Endometrial microvascular endothelial cells (primary cell): ENCODE results near the gene CXCL14. TPM values are rescaled to one million over a fixed set of nuclear protein-coding genes. Genes with fewer than 3 reads are reported as not detected.

Experiments used
- in situ Hi-C: cut with HindIII; loops from 2 replicates; pipeline ENCODE4 v1.10.0; 2017; ENCODE audit warnings: low sequenced_read_pairs, low pct_unique_long_range_greater_than_20kb; ENCODE audit errors: inconsistent ontology term
- total RNA-seq: library from RNA; depleted of rRNA; stranded (reverse); fragments of >200 nt; gene quantifications from one replicate; pipeline ENCODE4 v1.2.3, GENCODE V29; 2015; ENCODE audit errors: inconsistent ontology term

The CXCL14 gene, protein sequence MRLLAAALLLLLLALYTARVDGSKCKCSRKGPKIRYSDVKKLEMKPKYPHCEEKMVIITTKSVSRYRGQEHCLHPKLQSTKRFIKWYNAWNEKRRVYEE
- total RNA-seq: not detected

DNA sequence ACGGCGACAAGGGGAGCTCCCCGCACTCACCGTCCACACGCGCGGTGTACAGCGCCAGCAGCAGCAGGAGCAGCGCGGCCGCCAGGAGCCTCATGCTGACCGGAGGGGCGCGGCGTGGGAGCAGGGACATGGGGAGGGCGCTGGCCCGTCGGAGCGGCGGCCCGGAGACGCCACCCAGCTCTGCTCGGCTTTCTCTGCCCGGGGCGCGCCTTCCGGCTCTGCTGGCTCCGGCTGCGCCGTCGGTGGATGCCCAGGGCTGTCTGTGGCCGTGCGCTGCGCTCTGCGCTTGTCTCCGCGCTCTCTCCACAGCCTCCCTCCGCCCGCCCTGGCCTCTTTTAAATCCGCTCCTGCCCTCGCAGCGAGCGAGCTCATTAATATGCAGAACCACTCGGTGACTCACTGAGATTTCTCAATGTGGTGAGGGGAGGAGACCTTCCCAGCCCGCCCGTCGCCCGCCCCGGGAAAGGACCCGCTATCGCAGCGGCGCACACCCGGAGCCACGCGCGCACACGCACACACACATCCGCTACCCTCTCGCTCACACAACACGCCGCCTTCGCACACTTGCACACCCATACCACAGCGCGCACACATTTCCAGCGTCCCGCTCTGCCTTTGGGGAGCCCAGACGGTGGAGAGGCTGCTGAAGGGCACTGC lies at the start of gene CXCL14:
Gene CXCL14 (minus strand): TSS at position 307 of the 657 bp plus-strand sequence. CDS start 213 bp downstream, at position 94.
- in situ Hi-C loops: no loop called here

DNA sequence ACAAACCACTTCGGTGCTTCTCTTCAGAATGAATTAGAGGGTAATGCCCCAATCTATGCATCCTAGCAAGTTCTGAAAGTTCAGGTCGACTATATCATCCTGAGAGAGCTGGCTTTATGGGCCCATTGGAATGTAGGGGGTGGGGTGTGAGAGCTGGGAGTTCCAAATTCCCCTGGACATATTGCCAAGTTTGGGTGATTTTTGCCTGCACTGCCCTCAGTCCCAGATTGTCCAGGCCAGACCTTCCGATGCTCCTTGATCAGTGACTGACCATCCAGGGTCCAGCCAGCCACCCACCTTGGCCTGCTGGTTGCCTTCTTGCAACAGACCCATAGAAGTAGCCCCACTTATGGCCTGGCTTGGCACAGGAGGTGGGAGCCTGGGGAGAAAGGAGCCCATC lies 47.8 kb upstream of the CXCL14 start:
- in situ Hi-C loops: no loop called here

DNA sequence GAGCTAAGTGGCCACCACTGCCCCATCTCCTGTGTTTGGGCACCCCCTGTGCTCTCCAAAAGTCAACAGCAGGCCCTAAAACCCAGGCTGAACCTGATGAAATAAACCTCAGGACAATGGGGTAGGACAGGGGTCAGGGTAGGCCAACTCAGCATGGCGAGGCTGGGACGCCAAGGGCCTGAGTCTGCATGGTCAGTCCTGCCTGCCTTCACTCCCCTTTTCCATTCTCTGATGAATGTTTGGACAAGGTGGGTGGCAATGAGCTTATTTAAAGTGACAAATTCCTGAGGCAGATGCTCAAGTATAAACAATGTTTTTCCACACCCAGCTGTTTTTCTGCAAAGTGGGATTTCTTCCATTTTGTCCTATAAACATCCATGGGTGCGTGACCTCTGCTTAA lies 47.2 kb upstream of the CXCL14 start:
- in situ Hi-C loops: no loop called here

DNA sequence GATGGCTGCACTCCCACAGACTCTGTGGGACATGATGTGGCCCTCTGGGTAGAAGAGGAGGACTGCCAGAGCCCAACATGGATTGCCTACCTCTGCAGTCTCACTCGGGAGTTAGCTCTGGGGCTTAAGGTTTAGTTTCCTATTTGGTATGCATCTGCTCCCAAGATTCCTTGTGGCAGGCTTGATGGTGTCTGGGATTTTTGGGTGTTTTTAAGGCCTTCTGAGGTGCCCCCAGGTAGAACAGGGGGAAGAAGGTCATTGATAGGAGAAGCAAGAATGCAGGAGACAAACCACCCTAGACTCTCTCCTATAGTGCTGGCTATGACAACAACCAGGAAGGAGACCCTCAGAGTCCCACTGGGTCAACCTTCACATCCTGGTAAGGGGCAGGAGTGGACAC lies 46.7 kb upstream of the CXCL14 start:
- in situ Hi-C loops: no loop called here

DNA sequence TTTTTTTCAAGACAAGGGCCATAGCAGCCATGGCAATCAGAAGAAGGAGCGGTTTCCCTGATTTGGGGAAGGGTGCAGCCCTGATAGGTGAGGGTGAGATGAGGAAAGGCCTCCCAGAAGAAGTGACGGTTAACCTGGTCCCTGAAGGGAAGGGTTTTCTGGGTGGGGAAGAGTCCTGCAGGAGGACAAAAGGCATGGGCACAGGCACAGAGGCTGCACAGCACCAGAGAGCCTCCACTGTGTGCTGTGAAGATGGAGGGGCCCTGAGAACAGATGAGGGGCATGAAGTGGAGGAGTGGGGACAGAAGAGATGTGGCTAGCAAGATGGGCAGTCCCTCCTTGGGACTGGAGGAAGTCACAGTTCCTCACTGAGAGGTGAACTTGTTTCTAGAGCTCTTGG lies 46.3 kb upstream of the CXCL14 start:
- in situ Hi-C loops: no loop called here

DNA sequence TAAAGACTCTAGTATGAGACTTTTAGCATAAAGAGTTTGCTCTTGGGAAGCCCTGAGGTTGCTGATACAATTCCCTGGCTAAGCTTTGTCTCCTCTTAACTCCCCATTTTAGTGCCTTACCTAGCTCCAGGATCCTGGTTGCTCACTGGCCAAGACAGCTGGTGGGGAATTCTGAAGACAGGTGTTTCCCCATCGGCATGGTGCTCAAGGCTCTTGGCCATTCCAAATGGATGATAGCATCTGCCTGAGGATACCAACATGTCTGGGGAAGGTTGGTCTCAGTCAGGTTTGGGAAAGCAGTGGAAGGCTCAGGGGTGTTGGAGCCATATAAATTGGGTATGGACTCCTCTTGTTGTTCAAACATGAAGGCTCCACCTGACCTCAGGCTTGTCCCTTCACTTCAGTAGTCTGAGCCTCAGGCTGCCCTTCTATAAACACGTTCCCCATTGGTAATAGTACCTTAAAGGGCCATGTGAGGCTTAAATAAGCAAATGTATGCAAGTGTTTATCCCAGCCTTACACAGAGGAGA lies 44.5 kb upstream of the CXCL14 start:
- in situ Hi-C loops: no loop called here

DNA sequence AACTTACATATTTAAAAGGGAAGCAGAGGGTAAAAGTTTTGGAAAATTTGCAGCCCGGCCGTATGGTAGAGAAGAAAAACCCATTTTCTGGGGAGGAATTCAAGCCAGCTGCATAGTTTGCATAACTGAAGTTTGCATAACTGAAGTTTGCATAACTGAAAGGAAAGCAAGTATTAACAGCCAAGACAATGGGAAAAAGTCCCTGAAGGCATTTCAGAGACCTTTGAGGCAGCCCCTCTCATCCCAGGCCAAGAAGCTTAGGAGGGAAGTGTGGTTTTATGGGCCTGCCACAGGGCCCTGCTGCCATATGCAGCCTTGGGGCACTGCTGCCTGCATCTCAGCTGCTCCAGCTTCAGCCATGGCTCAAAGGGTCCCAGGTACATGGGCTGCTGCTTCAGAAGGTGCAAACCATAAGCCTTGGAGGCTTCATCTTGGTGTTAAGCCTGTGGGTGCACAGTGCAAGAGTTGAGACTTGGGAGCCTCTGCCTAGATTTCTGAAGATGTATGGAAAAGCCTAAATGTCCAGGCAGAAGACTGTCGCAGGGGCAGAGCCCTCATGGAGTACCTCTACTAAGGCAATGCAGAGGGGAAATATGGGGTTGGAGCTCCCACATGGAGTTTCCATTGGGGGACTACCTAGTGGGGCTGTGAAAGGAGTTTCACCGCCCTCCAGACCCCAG lies 36.9 kb upstream of the CXCL14 start:
- in situ Hi-C loops: no loop called here

DNA sequence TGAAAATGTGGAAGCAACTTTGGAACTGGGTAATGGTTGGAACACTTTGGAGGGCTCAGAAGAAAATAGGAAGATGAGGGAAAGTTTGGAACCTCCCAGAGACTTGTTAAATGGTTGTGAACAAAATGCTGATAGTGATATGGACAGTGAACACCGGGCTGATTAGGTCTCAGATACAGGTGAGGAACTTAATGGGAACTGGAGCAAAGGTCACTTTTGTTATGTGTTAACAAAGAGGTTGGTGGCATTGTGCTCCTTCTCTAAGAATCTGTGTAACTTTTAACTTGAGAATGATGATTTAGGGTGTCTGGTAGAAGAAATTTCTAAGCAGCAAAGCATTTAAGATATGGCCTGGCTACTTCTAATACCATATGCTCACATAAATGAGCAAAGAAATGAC lies 36.4 kb upstream of the CXCL14 start:
- in situ Hi-C loops: no loop called here

DNA sequence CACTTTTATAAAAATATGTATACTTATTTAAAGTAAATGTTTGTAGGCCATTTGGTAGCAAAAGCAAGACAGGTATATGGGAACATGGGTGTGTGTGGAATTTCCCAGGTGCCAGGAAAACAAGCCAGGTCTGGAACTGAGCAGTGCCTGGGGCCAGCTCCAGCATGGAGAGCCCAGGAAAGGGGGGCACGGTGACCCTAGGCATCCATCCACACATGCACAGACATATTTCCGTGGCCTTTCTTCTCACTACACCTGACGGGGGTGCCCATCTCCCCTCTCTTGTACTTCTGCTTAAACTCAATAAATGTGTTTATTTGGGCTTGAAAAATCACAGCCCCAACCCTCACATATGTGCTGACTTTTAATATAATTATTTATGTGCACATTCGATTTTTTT lies 31.2 kb upstream of the CXCL14 start:
- in situ Hi-C loops: no loop called here

DNA sequence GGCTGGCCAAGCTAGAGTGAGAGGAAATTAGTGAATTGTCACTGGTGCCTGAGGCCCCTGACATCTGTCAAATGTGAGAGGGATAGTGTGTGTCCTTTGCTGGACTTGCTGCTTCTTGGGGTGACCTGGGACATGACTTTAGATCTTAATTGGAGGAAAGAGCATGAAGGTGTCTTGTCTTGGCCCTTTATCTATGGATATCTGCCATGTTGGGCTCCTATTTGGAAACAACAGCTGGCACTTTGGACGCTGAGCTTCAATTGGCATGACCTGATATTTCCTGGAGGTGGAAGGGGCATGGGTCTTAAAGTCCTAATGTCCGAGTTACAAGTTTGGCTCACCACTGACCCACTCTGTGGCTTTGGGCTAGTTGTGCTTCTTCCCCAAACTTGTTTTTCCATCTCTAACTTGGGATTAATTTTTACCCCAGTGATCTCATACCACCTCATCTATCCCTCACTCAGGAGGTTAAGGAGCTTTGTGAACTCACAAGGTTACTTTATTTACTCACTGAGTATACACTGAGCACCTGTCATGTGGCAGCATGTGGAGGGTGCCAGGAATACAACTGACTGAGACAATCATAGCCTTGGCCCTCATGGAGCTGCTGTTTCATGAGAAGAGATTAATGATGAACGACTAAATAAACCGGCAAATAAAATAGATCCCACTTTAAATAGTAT lies 30.1 kb upstream of the CXCL14 start:
- in situ Hi-C loops: no loop called here

DNA sequence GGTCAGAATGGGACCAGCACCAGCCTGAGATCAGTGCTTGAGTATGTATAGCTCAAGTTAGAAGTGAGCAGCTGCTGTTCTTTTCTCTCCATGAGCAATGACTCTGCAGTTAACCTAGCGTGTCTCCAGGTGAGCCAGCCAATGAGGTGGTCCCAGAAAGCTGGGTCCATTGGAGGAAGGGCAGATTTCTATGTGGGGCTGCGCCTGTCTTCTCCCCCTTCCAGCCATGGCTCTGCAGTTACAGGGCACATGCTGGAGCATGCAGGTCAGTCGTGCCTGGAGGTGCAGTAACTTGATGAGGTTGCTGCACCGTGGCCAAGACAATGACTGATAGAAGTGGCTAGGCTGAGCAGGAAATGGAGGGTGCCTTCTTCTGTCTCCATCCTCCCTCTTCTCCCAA lies 29.6 kb upstream of the CXCL14 start:
- in situ Hi-C loops: no loop called here

DNA sequence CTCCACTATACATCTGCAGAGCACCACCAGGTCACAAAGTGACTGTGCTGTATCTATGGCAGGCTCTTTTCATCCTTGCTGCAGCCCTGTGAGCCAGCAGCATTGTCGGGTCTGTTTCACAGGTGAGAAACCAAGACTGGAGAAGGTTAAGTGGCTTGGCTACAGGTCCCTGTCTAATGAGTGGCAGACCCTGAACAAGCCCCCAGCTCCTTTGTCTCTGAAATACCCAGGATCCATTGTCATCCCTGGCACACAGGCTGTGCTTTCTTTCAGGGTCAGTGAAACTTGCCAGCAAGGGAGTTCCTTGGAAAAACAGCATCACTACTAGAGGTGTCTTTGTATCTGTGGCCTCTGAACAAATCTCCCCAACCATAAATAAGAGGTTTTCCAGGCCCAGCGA lies 27.6 kb upstream of the CXCL14 start:
- in situ Hi-C loops: no loop called here

DNA sequence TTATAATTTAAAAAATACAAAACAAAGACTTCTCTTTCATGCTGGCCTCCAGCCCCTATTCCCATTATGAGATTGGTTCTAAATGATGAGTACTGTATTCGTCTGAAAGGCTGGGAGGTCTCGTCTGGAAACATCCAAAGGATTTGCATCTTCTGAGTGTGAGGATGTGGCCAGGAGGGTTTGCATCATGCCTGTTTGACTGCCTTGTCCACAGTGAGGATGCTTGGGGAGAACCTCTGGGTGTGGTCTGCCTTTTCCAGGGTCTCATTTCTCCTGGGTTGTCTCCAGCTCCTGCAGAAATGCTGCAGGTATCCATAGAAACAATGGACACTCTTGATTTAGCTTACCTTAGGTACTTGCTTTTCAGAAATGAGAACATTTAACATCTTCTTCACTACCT lies 26.4 kb upstream of the CXCL14 start:
- in situ Hi-C loops: no loop called here

DNA sequence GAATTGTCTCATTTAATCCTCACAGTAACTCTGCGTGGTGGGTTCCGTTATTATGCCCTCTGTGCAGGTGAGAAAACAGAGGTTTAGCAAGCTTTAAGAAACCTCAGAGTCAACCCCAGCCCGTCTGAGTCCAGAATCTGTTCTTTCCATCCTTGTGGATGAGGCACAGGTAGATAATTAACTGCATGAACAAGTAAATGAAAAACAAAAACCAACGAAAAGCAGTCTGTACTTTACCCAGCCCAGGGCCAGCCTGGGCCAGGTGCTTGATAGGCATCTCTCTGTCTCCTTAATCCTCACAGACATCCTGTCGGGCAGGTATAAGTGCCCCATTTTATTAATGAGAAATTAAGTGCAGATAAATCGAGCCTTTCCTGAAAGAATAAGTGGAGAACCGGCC lies 25.3 kb upstream of the CXCL14 start:
- in situ Hi-C loops: no loop called here

DNA sequence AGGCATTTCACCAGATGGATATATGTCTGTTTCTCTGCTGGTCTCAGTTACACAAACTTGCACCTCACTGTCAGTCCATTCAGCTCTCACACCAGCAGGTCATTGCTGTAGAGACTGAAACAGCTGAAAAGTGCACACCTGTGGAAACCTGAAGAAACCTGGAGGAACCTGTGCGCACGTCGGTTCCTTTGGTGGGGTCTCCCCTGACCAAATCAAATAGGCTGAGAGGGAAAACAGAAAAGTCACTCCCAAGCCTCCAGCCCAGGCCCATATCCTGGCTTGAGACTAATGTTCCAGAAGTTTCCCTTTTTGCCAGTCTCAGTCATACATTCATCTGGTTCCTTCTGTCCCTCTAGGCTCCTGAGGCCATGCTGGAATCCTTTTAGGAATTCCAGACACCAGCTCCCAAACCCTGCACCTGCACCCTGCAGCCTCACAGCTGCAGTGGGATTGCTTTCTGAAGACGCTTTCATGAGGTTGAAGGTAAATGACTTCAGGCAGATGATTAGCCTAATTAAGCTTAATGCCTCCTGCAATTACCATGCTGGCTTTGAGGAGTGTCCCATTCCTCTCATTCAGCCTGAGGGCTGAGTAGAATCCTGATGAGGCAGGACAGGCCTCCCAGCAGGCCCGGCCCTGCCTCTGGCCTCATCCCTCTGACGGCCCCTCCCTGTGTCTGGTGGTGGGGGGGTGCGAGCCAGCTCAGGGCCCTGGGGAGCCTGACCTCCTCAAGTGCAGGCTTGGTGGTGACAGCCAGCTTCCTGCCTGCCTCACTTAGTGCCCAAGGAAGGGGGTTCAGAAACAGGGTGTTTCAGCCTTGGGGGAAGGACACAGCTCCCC lies 24.3 kb upstream of the CXCL14 start:
- in situ Hi-C loops: no loop called here

DNA sequence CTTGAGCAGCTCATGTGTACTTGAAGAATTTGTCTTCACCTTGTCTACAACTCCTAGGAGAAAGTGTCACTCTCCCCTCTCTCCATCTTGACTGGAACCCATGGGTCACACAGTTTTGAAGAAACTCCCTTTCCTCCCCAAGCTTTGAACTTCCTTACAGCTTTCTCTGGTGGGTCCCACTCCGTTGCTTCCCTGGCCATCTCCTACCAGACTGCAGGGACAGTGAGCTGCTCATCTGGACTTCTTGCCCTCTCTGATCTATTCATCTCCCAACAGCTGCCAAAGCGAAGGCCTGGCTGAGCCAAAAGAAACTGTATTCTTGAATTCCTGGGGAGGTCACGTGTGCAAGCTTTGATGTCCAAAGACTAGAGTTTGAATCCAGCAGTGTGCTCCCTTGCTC lies 22.7 kb upstream of the CXCL14 start:
- in situ Hi-C loops: no loop called here

DNA sequence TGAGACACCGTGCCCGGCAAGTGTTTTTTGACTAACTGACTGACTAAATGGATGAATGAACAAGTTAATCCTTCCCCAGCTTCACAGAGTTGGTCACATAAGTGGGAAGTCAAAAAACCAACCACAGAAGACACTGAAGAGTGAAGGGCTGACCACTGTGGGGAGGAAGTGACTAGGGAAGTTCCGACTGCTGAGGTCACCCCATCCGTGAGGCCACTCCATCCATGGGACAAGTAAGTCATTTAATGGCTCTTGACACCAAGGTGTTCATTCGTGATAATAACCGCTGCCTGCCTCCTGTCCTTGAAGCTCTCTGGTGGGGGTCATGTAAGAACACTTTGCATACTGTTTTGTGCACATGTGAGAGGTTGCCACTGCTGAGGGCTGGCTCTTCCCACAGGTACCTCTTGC lies 22.2 kb upstream of the CXCL14 start:
- in situ Hi-C loops: no loop called here

DNA sequence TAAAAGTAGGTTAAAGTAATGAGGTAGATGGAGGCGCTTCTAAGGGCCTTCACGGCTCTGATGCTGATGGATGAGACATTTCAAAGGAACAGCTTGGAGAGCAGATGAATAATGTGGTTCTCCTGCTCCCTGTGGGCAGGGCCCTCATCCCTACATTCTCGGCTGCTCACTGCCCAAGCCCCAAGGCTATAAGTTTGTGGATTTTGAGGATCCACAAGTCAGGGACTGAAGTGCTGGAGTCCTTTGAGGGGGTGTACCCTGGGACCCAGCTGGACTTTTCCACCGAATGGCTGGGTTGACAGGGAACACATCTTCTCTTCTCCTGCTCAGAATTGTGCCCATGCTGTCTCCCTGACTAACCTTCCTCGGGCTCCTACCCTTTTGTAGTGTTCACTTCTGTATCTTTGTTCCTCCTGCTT lies 21.4 kb upstream of the CXCL14 start:
- in situ Hi-C loops: no loop called here
